ENCODE data around the gene TRAFD1.

TRAFD1 gene

GRCh38 chr12:112179341-112179740 lies 54.0 kb downstream of the TRAFD1 start:
- no peak for DNase-seq (ENCODE audit: low spot score)

DNA sequence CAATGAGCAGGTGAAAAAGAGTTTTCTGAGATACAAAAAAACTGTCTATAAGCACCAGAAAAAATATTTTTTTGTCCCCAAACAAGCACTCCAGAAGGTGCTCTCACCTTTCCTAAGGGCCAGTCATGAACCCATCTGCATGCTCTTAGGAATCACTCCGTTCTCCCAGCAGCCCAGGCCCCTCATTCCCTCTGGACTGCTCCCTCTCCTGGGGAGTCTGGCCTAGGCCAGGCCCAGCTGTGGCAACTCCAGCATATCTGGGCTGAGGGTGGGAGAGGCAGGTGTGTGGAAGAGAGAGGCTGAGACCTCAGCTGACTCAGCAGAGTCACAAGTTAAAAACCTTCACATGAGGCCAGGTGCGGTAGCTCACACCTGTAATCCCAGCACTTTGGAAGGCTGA lies 54.6 kb downstream of the TRAFD1 start:
- DNase-seq (ENCODE audit: low spot score) = no peak

DNA sequence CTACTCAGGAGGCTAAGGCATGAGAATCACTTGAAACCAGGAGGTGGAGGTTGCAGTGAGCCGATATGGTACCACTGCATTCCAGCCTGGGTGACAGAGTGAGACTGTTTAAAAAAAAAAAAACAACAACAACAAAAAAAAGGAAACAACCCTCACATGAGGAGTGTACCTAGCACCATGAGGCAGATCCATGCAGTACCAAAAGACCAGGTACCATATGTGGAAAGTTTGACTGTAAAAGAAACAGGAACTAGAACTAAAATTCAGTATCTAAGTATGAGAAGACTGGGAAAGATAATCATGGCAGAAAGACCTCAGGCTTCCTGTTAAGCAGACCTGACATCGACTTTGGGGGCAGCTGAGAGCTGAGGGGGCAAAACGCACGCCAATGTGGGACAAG lies 55.1 kb downstream of the TRAFD1 start:
- DNase-seq (ENCODE audit: low spot score) = no peak

- DNase-seq (ENCODE audit: low spot score) = no peak
Measured at GRCh38 chr12:112182499-112182898, 57.1 kb downstream of the TRAFD1 start.

DNA sequence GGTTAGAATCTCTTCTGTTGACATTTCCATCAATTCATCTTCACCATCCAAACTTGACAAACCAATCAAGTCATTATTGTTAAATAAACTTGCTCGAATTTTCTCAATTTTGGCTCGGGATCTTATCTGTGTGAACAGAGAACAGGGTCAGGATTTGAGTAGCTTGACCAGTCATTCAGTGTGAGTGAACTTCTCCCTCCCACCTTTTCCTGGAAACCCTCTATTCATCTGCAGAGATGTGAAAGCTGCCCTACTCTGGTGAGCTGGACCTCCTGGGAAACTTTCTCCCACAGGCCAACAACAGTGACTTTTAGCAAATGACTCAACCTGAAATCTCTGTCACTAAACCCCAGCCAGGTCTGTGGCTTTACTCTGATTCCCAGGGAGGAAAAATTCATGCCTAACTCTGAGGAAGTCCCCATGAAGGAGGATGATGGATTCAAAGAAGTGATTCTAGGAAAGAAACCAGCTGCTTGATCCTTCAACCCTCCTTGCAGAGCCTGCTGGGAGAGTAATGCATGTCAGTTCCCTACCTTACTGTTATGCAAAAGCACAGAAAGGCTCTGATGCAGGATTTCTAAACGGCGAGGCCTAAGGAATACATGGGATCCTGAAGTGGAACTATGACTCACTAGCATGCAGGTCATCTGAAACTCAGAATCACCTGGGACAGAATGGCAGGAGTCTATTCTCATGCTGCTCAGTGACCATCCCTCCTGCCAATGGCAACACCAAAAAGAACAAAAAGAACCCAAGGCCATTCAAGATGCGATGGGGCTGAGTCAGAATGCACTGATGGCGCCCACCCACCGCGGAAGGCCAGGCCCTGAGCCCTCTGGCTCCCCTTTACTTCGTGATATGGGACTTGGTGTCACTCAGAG lies 58.0 kb downstream of the TRAFD1 start:
- DNase-seq (ENCODE audit: low spot score) = no peak

DNA sequence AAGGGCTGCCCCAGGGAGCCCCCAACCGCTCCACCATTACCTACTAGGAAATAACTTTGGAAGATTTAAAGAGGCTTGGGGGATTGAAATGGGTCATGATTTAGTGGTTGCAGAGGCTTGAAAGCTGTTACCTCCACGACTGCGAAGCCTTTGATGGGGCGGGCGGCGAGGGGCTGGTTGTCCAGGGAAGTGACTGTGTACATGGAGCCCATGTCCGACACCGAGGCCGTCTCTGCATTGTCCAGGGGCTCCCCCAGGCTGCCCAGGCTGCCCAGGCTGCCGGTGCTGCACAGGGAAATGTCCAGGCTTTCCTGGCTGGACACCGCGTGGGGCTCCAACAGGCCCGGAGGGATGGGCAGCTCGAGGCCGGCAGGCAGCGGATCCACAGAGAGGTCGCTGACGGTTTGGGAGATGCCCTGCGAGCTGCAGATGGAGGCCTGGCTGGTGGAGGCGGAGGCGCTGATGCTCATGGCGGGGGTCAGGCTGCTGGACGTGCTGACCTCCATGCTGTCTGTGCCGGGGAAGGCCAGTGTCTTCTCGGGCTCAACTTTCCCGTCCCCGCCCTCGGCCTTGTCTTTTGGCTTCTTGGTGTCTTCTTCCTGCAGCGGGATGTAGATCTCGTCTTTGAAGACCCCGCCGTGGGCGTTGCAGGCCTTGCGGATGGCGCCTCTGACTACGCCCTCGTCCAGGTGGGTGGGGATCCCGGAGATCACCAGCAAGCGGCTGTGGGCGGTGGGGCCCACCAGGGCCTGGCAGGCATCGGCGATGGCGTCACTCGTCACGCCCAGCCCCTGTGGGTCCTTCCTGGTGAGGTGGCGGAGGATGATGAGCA lies 58.9 kb downstream of the TRAFD1 start:
- no peak for DNase-seq (ENCODE audit: low spot score)

DNA sequence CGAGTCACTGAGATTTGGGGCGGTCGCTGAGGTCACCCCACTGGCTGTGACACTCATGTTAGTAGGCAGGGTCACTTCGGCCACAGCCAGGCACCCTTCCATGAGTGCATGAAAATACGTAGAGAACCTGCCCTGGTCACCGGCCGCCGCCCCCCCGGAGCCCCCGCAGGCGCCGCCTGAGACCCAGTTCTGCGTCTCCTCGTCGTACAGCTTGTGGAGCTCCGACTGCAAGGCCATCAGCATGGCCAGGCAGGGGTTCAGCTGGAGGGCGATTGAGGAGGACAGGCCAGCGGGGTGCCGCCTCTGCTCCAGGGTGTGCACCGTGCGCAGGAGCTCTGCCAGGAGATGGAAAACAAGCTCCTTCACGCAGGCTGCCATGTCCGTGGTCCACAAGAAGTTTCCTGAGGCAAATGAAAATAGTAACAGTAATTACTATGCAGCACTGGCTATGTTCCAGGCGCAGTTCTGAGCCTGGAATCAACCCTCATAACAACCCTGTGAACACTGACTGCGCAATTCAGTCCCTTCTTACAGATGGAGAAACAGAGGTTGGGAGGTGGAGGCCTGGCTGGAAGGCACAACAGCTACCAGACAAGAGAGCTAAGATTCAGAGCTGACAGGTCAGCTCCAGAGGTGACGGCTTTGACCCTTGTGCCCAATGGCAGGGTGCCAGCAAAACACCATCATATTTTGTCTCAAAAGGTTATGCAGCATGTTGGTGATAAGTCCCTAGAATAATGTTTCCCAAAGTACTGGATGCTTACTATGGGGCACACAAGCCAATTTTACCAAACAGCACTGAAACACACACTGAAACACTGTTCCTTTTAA lies 59.9 kb downstream of the TRAFD1 start:
- DNase-seq (ENCODE audit: low spot score) = no peak

- DNase-seq (ENCODE audit: low spot score) = no peak
Measured at GRCh38 chr12:112188130-112188830, 62.9 kb downstream of the TRAFD1 start.

DNA sequence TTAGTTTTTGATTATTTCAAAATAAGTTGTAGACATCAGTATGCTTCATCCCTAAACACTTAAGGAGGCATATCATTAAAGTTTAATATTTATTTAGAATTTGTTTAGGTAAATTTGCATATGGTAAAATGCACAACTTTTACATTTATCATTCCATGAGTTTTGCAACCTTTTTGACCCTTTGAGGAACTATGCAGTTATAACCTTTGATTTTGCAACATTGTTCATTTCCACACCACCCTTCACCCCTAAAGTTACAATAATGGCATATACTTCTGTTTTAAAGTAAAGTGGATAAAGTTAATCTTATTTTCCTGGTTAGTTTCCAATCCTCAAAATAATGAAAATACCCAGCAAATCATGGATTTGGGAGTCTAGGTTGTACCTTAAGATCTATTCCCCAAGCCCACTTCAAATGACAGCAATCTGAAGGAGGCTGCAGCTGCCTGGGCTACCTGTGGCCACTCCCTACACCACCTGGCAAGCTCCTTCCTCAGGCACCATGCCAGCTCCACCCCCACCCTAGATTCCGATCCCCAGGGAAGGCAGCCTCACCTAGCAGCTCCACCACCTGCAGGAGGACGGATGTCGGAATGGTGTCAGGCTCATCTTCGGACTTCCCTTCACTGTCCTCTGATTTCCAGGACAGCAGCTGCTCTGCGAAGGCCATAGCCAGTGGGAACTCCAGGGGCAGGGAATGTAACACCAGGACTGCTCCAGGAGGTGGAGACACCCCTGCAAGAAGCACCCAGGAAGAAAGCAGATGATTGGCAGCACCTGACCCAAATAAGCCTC lies 65.1 kb downstream of the TRAFD1 start:
- DNase-seq (ENCODE audit: low spot score) = no peak

- DNase-seq (ENCODE audit: low spot score) = no peak
Measured at GRCh38 chr12:112191201-112191600, 65.8 kb downstream of the TRAFD1 start.

DNA sequence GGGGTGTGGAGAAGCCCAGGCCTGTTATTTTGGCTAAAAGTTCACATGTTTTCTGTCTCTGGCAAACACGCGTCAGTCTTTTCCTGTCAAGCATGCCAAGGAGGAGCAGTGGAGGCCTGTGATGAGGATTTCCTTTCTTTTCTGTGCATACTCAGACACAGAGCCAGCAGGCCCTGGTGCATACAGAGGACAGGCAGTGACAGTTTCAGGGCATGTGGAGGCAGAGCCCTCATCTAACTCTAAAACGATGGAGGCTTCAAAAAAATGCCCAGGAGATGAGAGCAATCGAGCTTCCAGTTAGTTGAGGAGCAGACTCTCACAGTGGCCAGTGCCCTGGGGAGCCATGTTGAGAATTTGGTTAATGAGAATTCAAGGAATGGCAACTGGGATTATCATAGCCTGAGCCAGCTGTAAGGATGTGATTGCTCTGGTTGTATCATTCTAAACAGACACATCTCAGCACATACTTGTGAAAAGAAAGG lies 66.5 kb downstream of the TRAFD1 start:
- no peak for DNase-seq (ENCODE audit: low spot score)

DNA sequence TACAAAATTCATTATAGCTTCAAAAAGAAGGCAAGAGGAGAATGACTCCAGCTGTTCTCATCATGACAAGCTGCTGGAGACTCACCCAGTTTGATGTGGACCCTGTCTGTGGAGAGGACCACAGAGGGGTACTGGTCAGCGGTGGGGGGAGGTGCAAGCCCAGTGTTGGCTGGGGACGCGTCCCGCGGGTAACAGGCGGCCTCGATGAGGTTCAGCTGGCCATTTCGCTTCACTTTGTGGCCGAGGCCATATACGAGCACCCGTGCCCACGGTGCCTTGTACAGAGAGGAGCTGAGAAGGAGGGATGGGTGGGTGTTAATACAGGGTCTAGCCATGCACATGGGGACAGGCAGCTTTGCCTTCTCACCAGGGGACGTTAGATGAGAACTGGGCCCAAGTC lies 67.1 kb downstream of the TRAFD1 start:
- no peak for DNase-seq (ENCODE audit: low spot score)

DNA sequence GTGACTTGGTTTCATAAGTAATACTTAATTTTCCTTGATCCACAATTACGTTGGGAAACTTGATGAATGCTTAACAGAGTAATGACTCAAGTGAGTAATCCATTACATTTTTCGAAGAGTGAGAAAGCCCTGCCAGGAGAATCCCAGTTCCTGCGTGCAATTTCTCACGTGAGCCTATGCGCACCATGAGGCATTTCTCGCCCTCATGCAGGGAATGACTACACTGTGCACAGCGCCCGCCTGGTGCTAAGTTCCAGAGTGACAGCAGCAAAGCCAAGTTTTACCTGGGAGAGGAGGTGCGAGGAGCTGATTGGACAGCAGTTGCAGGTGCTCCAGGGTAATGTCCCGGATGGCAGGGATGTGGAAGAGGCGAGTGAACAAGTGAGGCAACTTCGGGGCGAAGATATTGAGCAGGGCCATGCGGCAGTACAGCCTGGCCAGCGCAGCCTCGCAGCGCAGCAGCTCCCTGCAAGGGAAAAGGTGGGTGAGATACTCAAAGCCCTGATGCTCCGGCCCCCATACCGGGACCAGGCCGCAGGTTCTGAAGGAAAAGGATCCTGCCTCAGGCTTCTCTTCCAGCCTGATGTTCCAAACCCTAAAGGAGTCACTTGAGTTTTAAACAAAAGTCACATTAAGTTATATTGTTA lies 69.4 kb downstream of the TRAFD1 start:
- no peak for DNase-seq (ENCODE audit: low spot score)

DNA sequence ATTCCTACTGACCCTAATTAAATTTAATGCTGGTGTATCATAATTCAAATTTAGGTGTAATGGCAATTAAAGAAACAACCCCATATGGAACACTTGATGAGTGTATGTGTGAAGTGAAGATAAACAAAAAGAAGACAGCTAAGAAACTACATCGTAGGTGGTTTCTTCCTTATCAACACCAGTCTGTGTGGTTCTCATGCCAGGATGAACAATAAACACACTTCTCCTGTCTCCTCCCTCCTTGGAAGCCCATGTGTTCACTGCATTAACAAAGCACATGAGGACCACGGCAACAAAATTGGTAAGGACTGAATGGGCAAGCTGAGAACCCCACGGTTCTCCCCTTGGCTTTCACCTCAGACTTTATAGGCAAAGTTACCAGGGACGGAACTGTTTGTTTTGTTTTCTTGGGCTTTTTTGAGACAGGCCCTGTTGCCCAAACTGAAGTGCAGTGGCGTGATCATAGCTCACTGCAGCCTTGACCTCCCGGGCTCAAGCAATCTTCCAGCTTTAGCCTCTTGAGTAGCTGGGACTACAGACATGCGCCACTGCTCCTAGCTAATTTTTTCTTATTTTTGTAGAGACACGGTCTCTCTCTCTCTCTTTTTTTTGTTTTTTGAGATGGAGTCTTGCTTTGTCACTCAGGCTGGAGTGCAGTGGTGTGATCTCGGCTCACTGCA lies 71.0 kb downstream of the TRAFD1 start:
- no peak for DNase-seq (ENCODE audit: low spot score)

DNA sequence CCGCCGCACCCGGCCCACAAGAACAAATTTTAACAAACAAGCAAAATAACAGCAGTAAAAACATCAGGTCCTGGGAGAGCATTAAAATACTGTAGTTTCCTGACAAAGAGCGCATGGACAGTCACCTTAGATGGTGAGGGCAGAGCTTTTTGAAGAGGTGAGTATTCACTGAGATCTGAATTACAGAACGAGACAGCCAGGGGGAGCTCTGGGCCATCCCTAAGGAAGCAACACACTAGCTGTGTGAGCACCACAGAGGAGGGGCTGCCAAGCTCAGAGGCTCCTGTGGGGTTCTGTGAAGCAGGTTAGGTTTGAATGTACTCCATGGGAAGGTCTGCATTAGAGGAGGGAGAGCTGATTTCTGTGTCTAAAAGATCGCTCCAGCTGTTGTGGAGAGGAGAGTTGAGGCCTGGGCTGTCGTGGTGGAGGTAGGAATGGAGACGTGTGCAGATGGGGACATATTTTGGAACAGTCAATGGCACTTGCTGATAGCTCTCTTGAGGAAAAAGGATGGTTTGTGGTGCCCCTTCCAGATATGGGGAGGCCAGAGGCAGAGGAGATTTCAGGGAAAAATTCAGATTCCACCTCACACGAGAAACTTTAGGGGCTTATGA lies 72.9 kb downstream of the TRAFD1 start:
- DNase-seq (ENCODE audit: low spot score) = peak; percentile 16

- no peak for DNase-seq (ENCODE audit: low spot score)
Measured at GRCh38 chr12:112199136-112199535, 73.8 kb downstream of the TRAFD1 start.
